NT2/D1 (cell line): ENCODE results near the gene CCDC40.

Experiments used
- SUZ12 ChIP-seq: IDR thresholded peaks from 2 replicates; pipeline ENCODE4 v1.6.1; 2011; ENCODE audit not compliant: insufficient read length, insufficient read depth; ENCODE audit errors: extremely low read depth
- YY1 ChIP-seq: IDR thresholded peaks from 2 replicates; pipeline ENCODE4 v1.6.1; 2011; ENCODE audit not compliant: insufficient read length, insufficient read depth
- ZNF274 ChIP-seq: IDR thresholded peaks from 2 replicates; pipeline ENCODE4 v1.6.1; 2011; ENCODE audit warnings: mild to moderate bottlenecking, low read depth, low read length

- TF ChIP-seq SUZ12 (no peak), ZNF274 (no peak), YY1 (no peak)
Observed at GRCh38 chr17:80010283-80010858, 26.1 kb upstream of the CCDC40 start.
